ENCODE data around the gene RAG1.

RAG1 gene

GRCh38 chr11:36557991-36558390 is 9.8 kb upstream of the RAG1 start:
- Histone ChIP-seq H3K27me3 (no peaks in the 10 kb centered on the region), H3K36me3 (no peaks in the 10 kb centered on the region), H3K9me3 (no peaks in the 10 kb centered on the region), H3K4me3 (ENCODE audit: low read depth, low read length) (no peak overlapping the region), H3K4me1 (no peaks in the 10 kb centered on the region)
- TF ChIP-seq CTCF (IDR thresholded peaks at IDR 0.05; ENCODE audit: low read depth, low read length), result no peak
- no peak for DNase-seq

- no peak for DNase-seq
- Histone ChIP-seq H3K4me1 (no peaks in the 10 kb centered on the region), H3K4me3 (ENCODE audit: low read depth, low read length) (no peak overlapping the region), H3K9me3 (no peaks in the 10 kb centered on the region), H3K36me3 (no peaks in the 10 kb centered on the region), H3K27me3 (no peaks in the 10 kb centered on the region)
- TF ChIP-seq CTCF (IDR thresholded peaks at IDR 0.05; ENCODE audit: low read depth, low read length), result no peak
These were observed 9.0 kb upstream of the RAG1 start for GRCh38 chr11:36558571-36559413.

DNA sequence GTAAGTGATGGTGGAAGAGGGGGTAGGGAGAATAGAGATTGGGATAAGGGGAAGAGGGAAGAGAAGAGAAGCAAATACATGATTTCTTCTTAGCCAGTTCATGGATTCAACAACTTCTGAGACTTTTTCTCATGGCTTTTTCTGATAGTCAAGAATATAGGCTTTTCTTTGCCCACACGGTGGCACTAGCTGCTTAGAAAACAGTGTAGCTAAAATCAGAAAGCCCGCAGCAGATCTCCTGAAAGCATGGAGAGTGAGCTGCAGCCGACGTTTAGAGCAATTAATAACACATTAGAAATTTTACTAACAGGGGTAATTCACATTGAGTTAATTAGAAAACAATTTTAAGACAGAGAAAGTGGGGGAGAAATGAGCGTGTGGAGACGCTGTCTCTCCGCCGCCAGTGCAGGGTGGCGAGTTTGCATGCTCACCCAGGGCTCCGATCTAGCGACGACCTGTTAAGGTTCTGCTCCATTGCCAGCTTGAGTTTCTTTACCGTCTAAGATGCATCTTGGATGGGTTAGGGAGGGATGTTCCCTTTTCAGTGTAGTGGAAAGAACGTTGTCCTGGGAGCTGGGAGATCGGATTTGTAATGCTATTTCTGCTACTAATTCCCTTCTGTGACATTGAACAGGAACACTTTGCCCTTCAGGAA is 3.3 kb upstream of the RAG1 start:
- peak overlapping the region; percentile 61 for H3K4me3 ChIP-seq (ENCODE audit: low read depth, low read length)
- peak; percentile 53 for DNase-seq
- peak; percentile 66 for TF ChIP-seq CTCF (IDR thresholded peaks at IDR 0.05; ENCODE audit: low read depth, low read length)

DNA sequence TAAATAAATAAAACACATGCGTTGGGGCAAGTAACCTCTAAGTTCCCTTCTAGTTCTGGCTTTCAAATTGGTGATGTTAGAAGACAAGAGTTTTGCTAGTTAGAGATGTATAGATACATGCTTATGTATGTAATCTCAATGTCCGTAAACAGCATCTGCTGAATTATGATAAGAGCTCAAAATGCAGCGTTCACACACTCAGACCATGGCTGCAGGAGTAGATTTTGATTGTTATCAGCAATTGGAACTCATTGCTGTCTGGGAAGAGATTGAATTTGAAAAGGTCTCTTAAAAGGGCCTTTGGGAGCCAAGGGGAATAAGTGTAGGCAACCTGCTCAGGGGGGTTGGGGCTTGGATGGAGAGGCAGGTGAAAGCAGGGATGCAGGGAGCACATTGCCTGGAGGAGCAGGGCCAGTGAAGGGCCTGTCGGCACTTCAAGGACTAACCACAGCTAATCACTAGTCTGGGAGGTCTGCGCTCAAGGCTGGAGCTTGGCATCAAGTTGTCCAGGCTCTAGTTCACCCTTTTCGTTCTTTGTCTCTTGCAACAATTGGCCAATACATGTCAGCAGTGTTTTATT is 2.7 kb upstream of the RAG1 start:
- peak; percentile 44 for DNase-seq
- Histone ChIP-seq H3K36me3 (no peaks in the 10 kb centered on the region), H3K4me1 (no peaks in the 10 kb centered on the region), H3K4me3 (ENCODE audit: low read depth, low read length) (peak overlapping the region; percentile 61), H3K9me3 (no peaks in the 10 kb centered on the region), H3K27me3 (no peaks in the 10 kb centered on the region)
- TF ChIP-seq CTCF (IDR thresholded peaks at IDR 0.05; ENCODE audit: low read depth, low read length), result no peak

More for the DNA sequence above, 3.3 kb upstream of the RAG1 start:
- Histone ChIP-seq H3K9me3 (no peaks in the 10 kb centered on the region), H3K4me1 (no peaks in the 10 kb centered on the region), H3K36me3 (no peaks in the 10 kb centered on the region), H3K27me3 (no peaks in the 10 kb centered on the region)

DNA sequence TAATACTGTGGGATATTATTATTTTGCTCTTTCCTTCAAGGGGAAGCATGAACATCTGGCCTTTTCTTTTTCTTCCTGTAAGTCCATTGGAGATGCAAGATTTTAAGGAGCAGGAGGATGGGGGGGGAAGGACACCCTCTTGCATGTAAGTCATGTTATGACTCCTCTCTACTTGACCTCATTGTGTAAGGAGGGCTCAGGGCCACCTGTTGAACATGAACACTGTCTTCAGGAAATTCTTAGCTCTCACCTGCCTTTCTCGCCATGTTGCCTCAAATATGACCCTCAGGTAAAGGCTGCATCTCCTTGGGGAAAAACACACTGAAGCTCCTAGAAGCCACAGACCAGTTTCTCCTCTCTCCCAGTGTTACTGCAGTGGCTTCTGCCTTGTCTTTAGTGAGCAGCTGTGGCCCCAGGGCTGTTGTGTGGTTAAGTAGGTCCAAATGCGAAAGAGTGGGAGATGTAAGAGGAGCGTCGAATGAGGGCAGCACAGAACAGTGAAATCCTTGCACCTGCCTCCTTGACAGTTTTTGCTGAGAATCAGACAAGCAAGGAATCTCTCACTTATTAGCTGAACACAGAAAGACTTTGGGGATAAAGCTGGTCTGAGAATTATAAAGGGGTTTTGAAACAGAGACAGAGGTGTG is 1.3 kb upstream of the RAG1 start:
- H3K4me1 ChIP-seq, result no peaks in the 10 kb centered on the region
- H3K4me3 ChIP-seq (ENCODE audit: low read depth, low read length), result no peak overlapping the region
- DNase-seq, result no peak
- H3K9me3 ChIP-seq, result no peaks in the 10 kb centered on the region
- no peak for TF ChIP-seq CTCF (IDR thresholded peaks at IDR 0.05; ENCODE audit: low read depth, low read length)
- no peaks in the 10 kb centered on the region for H3K36me3 ChIP-seq
- no peaks in the 10 kb centered on the region for H3K27me3 ChIP-seq

Data from BE2C (cell line).